Skin epidermis (tissue), 12 donors: ENCODE results near the gene KLK15.
"Not testable (repeated sequence)": the region's sequence is repeated elsewhere in the genome, so short reads cannot be mapped to it uniquely, and the experiment has no call there.

Experiments used
- H3K27ac ChIP-seq, 21 experiments: fragments of 200-600 bp; sonication (generic) in 11 of 21; one replicate each; pipeline ENCODE4 v1.5.0; 2020; ENCODE audit warnings: mild to moderate bottlenecking in 3 of 21, inconsistent platforms in 2 of 21, moderate library complexity in 2 of 21
- H3K4me3 ChIP-seq, 7 experiments: fragments of 200-600 bp; sonication (generic) in 2 of 7; one replicate each; pipeline ENCODE4 v1.5.0; 2020; ENCODE audit warnings: inconsistent platforms in 2 of 7, mild to moderate bottlenecking in 2 of 7, moderate library complexity in 1 of 7

KLK15 gene

DNA sequence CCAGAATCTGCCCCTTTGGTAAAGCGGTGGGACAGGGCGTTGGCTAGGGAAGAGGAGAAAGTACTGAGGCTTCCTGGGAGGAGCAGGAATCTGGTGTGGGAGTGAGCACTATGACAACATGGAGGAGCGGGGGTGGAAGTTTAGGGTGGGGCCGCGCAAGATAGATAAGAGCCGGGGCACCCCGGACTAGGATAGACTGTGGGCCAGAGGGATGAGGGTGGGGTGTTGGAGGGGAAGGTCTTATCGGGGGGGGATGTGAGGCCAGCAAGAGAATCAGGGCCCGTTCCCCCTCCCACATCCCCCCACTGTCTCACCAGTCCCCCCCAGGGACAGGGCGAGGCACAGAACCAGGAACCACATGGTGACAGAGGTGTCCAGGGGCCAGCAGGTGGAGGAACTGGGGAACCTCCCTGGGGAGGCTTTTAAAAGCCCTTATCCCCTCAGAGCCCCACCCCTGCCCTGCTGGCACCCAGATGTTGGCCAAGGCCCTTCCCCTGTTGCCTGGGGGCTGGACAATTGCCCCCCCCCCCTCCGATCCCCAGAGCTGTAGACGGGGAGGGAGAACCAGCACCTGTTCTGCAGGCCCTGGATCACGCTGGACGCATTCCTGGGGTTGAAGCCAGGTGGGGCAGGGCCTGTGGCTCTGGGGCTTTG, 9.9 kb downstream of the KLK15 start, which contains the start of gene KLK1:
Gene KLK1, minus strand, starts transcription at position 399 of the 654 bp plus-strand sequence. Its CDS starts 39 bp downstream, at position 360.
- Histone ChIP-seq H3K4me3 (no peak within 1 kb of the TSS), H3K27ac (peak within 1 kb of the TSS in 3 of 21 experiments; percentile 27 to 53 (median 49))

DNA sequence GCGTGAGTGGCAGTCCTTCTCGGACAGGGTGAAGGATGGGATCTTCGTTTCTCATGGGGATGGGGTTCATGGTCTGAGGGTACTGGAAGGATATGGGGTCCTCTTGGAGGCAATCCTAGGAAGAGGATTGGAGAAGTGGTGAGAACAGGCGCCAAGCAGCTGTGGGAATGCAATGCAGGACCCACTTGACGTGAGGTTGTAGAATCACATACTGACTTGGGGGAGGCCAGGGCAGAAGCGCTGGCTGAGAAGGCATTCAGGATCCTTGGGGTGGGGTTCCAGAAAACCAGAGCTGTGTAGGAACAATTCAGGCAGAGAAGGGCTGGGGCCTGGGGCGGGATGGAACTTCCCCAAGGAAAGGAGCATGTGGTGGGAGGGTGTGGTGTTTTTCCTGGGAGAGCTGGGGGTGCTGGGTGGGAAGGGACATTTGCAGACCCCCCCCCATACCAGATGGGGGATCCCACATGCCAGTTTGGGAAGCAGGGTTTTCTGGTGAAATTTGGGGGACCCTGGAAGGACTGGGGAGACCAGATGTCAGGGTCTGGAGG, 10.6 kb downstream of the KLK15 start:
- H3K4me3 ChIP-seq, result no peak overlapping the region
- peak overlapping the region in 2 of 21 experiments; percentile 16 to 49 for H3K27ac ChIP-seq

DNA sequence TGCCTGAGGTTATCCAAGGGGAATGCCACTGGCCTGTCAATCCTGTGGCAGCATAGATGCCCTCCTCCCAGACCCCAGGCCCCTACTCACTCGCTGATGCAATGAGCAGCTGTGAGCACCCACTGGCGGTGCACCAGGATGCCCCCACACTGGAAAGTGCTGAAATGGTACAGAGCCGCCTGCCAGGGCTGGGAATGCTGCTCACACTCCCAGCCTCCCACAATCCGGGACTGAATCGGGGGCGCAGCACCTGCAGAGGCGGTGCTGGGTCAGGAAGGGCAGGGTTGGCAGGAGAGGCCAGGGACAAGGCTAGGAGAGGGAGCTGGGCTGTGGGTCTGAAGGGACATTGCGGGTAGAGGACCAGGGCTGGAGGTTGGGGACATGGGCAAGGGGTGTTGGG, 11.8 kb downstream of the KLK15 start:
- no peak overlapping the region for H3K4me3 ChIP-seq
- peak overlapping the region in 2 of 21 experiments; percentile 13 to 76 for H3K27ac ChIP-seq

DNA sequence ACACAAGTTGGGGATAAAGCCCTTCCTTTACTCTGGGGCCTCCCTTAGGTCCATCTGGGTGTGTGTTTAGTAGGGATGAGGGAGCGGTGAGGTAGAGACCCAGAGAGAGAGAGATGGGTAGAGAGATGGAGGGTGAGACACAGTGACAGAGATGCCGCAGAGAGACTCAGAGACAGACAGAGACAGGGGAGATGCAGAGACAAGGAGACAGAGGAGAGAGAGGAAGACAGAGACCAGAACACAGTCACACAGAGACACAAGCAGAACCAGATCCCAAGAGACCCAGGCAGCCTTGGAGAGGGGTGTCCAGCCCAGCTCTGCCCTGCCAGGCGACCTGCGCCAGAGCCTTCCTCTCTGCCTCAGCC, 12.1 kb downstream of the KLK15 start:
- peak overlapping the region in 8 of 21 experiments; percentile 5 to 81 (median 54) for H3K27ac ChIP-seq
- H3K4me3 ChIP-seq, result peak overlapping the region in 2 of 7 experiments; percentile 10 to 24

DNA sequence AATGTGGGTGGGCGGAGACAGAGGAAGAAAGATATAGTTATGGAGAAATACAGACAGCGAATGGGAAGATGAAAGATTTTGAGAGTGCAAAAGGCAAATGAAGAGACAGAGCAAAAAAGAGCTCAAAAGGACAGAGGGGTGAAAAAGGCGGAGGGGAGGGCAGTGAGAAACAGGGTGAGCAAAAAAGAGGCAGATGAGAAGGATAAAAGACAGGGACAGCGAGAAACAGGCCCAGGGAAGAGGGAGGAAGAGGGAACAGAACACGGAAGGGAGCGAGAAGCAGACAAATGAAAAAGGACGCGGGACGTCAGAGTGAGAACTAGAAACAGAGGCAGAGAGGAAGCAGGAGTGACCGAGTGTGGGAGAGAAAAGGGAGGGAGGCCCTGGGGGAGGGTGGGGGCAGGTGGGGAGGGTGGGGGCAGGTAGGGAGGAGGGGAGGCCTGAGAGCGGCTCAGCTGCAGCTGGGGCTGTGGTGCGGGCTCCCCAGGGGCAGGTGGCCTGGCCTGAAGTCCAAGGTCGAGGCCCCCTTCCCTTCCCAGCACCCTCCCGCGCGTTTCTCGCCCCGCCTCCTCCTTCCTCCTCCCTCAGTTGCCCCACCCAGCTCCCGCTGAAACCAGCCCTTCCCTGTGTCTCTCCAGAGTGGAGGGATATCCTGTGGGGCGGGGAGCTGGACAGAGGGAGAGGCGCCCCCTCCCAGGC, 12.7 kb downstream of the KLK15 start:
- peak overlapping the region in 2 of 7 experiments; percentile 10 to 24 for H3K4me3 ChIP-seq
- H3K27ac ChIP-seq, result peak overlapping the region in 15 of 21 experiments; percentile 5 to 81 (median 40)

DNA sequence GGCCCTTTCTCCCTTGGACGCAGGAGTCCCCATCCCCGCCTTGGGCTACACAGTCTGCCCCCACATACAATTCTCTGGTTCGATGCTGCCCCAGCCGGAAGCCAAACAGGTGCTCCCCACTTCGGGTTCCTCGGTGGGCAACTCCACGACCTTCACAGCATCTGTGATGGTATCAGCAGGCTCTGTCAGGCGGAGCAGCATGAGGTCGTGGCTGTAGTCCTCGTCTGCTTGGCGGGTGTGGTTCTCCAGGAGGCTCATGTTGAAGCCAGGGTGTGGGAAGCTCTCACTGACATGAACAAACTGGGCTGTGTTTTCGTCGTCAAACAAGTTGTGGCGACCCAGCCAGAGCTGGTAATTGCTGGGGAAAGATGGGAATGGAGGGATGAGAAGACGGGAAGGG, 13.3 kb downstream of the KLK15 start:
- H3K4me3 ChIP-seq, result peak overlapping the region in 1 of 7 experiments; percentile 24
- H3K27ac ChIP-seq, result peak overlapping the region in 9 of 21 experiments; percentile 9 to 76 (median 40)

DNA sequence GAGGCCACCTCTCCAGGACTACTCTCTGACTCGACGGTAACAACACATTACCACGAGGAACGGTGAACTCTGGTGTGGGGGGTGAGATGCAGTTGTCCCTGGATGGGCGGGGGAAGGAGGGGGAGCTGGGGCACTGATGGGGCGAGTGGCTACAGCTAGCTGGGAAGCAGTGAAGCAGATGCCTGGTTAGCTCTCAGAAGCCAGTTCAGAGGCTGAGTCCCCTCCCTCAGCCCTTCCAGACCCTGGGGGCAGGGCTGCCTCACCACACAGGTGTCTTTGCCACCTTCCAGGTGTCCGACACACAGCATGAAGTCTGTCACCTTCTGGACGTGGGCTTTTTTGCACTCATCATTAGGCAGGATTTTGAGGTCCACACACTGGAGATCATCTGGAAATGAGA, 13.7 kb downstream of the KLK15 start:
- Histone ChIP-seq H3K4me3 (peak overlapping the region in 1 of 7 experiments; percentile 24), H3K27ac (peak overlapping the region in 1 of 21 experiments; percentile 76)

DNA sequence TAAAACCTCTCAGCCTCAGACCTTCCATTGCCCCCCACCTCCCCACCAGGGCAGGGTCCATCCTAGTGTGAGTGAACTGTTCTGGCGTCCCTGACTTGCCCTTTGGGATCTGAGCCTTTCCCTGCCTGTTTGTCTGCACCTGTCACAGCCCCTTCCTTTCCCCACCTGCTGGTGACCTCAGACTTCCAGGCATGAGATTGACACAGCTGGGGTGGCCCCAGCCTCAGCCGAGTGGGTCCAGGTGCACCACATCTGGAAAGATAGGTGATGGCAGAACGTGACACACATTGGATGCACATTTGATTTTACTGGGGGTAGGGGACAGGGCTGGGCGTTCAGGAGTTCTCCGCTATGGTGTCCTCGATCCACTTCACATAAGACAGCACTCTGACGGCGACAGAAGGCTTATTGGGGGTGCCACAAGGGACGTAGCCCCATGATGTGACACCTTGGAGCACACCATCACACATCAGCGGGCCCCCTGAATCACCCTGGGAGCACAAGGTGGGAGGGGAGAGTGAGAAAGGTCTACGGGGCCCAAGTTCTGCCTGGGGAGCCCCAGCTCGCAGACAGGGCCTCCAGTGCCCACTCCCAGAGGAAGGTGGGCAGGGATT, 14.4 kb downstream of the KLK15 start:
- H3K4me3 ChIP-seq, result no peak overlapping the region

DNA sequence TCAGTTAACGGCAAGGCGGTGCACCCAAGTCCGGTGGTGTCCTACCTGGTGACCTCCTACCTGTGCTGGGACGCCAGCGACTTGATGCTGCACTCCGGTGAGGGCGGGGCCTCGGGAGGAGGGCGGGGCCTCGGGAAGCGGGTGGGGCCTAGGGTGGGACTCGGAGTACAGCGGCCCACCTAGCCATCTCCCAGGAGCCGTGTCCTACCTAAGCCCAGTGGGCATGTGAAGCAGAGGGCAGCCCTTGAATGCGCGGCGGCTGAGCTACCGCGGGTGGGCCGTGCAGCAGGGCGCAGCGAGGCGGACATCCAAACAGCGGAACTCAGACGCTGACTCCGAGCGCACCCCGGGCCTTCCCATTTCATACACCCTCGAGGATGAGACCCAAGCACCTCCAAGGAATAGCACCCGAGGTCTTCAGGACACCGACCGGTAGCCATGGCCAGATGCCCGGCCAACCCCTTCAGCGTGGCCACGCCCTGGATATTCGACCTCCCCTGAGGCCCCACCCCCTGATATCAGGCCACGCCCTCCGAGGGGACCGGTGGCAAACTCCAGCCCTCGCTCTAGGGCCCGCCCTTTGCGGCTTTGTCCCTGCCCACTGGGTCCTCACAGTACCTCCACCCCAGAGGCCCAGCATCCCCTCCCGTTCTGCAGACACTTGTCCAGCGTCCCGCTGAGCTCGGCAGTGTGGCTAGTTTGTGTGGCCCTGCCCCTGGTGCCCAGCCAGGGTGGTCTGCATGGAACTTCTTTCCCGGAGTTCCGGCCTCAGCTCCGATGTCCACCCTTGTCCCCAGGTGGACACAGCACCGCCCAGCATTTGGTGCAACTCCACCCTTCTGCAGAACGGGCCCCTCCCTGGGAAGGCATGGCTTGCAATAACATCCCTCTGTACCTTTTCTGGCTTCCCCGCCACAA, 15.2 kb downstream of the KLK15 start:
- no peak overlapping the region for H3K27ac ChIP-seq
- H3K4me3 ChIP-seq, result peak overlapping the region in 6 of 7 experiments; percentile 7 to 39 (median 27)

More for the DNA sequence above, 14.4 kb downstream of the KLK15 start:
- no peak overlapping the region for H3K27ac ChIP-seq

DNA sequence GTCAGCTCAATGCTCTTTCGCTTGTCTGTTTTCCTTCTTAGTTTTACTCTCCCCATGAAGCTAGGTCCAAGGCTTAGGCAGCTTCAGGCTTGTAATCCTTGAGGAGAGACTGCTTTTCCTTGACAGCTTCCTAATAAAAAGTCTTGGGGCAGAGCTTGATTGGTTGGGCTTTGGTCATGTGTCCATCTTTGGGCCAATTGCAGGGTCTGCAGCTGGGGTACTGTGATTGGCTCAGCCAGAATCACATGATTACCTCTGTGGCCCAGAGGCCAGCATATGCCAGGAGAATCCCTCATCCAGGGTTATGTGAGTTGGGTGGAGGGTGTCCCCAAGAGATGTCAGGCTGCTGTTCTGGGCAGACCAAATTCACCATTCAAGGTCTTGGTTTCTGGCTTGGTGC, 17.9 kb downstream of the KLK15 start:
- Histone ChIP-seq H3K4me3 (no peak overlapping the region), H3K27ac (no peak overlapping the region)

DNA sequence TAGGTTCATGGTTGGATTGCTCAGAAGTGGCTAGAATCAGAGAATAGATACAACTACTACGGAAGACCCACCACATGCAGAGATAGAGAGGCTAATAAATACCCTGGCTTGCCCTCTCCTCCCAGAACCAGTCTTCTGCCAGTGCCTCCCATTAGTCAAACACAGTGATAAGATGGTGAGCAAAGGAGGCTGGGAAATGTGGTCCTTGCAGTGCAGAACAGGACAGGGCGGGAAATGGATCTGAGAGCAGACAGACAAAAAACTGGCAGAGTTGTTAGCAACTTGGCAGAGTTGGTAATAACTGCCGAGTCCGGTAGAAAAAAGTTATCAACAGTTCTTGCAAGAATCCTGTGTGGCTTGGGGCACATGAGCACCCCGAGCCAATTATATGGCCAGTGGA, 18.5 kb downstream of the KLK15 start:
- no peak overlapping the region for H3K27ac ChIP-seq
- H3K4me3 ChIP-seq, result no peak overlapping the region

DNA sequence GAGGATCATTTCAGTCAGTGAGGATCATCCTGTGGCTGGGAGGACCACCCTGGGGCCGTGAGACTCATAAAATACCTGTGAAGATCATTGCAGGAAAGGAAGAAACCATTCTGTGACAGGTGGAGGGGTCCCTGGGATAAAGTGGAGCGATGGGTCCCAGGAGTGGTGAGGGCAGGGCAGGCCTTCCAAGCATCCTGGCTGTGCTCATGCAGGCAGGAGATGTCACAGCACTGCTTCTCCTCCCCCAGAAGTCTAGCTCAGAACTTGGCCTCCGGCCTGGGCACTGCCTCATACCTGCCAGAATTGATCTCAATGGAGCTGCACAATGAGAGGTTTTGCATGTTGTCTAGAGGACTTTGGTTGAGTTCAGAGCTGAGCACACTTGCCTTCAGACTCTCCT, 20.9 kb downstream of the KLK15 start:
- Histone ChIP-seq H3K4me3 (no peak overlapping the region), H3K27ac (no peak overlapping the region)

DNA sequence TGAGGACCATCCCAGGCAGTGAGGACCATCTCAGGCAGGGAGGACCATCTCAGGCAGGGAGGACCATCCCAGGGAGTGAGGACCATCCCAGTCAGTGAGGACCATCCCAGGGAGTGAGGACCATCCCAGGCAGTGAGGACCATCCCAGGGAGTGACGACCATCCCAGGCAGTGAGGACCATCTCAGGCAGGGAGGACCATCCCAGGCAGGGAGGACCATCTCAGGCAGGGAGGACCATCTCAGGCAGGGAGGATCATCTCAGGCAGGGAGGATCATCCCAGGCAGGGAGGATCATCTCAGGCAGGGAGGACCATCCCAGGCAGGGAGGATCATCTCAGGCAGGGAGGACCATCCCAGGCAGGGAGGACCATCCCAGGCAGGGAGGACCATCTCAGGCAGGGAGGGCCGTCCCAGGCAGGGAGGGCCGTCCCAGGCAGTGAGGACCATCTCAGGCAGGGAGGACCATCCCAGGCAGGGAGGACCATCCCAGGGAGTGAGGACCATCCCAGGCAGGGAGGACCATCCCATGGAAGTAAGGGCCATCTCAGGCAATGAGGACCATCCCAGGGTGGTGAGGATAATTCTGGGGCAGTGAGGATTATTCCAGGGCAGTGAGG, 21.6 kb downstream of the KLK15 start:
- not testable (repeated sequence) for H3K27ac ChIP-seq, H3K4me3 ChIP-seq

DNA sequence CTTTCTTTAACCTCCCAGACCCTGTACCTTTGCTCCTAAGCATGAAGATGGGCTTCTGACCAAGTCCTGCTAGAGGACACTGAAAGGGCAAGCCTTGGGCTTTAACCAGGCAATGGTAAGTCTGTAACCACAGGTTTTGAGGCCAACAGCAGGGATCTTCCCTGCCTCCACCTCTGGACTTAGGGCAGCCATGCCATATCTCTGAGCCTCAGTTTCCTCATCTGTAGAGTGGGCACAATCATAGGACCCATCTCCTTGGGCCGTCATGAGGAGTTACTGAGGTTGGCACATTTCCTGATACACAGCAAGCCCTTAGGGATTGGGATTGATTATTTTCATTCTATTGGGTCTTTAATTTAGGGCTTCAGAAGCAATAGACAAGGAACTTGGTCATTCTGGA, 24.5 kb downstream of the KLK15 start:
- Histone ChIP-seq H3K4me3 (no peak overlapping the region), H3K27ac (no peak overlapping the region)

DNA sequence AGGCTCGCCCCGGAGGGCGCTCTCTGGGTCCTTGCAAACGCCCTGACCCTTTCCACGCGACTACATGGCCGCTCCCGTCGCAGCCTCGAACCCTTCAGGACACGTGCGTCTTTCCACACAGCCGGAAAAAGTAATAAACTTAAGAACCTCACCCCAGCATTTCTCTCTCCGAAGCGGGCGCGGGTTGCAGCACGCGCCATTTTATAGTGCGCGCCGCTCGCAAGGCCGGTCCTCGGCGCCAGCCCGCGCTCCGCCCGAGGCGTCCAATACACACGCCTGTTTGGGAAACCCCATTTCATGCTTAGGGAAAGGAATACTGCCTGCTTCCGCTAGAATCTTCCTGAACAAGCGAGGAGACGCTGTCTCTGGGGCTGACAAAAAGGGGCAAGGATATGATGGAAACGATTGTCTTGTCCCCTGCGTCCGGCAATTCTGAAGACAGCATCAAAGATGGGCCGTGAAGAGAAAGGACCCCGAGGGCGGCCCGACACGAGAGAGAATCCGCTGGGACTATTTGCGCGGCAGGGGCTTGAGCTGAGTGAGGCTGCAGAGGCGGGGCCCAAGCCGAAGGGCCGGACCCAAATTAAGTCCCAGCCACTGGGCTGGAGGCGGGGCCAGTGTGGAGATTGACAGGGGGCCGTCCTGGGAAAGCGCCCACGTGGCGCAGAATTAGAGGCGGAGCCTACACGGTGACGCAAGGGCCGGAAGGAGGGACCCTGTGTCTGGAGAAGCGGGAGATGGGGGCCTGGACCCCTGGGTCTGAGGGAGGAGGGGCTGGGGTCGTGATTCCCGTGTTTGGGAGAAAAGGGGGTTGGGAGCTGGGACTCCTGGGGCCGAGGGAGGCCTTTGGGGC, 28.7 kb downstream of the KLK15 start:
- Histone ChIP-seq H3K27ac (peak overlapping the region; percentile 91 to 100 (median 97)), H3K4me3 (peak overlapping the region; percentile 79 to 98 (median 92))

DNA sequence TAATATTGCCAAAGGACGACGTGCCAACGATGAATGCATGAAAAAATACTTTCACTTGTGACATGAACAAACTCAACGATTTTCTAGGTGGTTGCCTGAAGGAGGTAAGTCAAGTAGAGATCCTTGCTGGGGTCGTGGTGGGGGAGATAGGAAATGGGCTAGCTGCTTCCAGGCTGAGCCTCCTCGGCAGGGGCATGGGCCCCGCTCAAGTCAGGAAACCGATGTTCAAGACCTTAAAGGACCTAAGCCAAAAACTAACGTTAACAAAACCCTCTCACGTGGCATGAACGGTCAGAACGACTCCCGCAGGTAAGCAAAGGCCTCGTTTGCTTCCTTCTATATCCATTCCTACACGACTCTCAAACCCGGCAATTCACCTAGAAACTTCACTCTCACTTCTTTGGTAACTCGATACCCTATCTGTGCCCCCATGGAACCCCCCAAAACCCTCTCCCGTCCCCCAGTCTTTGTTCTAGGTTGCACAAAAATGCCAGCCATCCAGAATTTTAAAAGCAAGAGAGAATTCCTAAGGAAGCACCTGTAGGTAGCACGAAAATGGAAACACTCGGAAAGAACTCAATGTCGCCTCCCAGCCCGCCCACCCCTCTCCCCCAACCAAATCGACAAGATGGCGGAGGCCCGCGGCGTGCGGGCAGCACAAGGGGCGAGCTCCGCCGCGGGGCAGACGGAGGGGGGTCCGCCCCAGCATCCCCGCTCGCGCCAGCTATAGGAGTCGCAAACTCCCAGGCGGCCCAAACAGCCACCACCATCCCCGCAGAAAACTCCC, 29.5 kb downstream of the KLK15 start:
- Histone ChIP-seq H3K27ac (peak overlapping the region; percentile 91 to 100 (median 97)), H3K4me3 (peak overlapping the region; percentile 79 to 98 (median 92))

DNA sequence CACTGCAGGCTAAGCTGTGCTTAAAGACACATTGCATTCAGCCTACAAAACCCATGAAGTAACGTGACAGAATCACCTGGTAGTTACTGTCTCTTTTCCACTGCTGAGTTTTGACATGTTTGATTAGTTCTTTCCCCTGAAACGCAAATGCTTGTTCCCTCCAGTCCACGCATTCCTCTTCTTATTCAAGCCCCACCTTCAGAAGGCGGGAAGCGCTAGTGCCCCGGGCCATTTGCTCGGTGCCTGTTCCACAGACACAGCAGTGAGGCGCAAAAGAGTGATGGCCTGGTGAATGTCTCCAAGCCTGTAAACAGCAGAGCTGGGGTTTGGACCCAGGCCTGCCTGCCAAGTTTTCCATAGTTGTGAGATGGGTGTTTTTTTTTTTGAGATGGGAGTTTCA, 32.3 kb downstream of the KLK15 start:
- no peak overlapping the region for H3K4me3 ChIP-seq
- no peak overlapping the region for H3K27ac ChIP-seq
